MM.1S (cell line): ENCODE measurements around the gene OR11L1.

Experiments used
- DNase-seq: peaks from one replicate; pipeline ENCODE4 v3.0.0-alpha.2; 2015
- H2AFZ ChIP-seq: fragments of 300-600 bp; sonication (generic); 2 replicates; pipeline ENCODE4 v1.6.0; 2016; ENCODE audit warnings: antibody characterized with exemption, low read length
- H3F3A ChIP-seq: fragments of 300-600 bp; sonication (generic); 2 replicates; pipeline ENCODE4 v1.6.1; 2016; ENCODE audit warnings: mild to moderate bottlenecking, antibody characterized with exemption, low read length, moderate library complexity, mixed read lengths; ENCODE audit not compliant: insufficient read depth
- H3K27ac ChIP-seq: fragments of 300-600 bp; sonication (generic); 2 replicates; pipeline ENCODE4 v1.5.1; 2016; ENCODE audit warnings: mild to moderate bottlenecking, low read length
- H3K27me3 ChIP-seq: fragments of 300-600 bp; sonication (generic); replicated peaks from 2 replicates; pipeline ENCODE4 v1.6.0; 2016; ENCODE audit warnings: low read length; ENCODE audit not compliant: insufficient read depth
- H3K36me3 ChIP-seq: fragments of 300-600 bp; sonication (generic); replicated peaks from 2 replicates; pipeline ENCODE4 v1.6.1; 2016; ENCODE audit warnings: mild to moderate bottlenecking, low read length, mixed read lengths; ENCODE audit not compliant: insufficient read depth
- H3K4me1 ChIP-seq: fragments of 300-600 bp; sonication (generic); 2 replicates; pipeline ENCODE4 v1.6.1; 2016; ENCODE audit warnings: low read length, mixed read lengths
- H3K4me2 ChIP-seq: fragments of 300-600 bp; sonication (generic); 2 replicates; pipeline ENCODE4 v1.6.0; 2016; ENCODE audit warnings: low read depth, low read length
- H3K4me3 ChIP-seq: fragments of 300-600 bp; sonication (generic); 2 replicates; pipeline ENCODE4 v1.5.1; 2016; ENCODE audit warnings: low read length, mixed read lengths
- H3K79me2 ChIP-seq: fragments of 300-600 bp; sonication (generic); 2 replicates; pipeline ENCODE4 v1.6.1; 2016; ENCODE audit warnings: mixed run types, low read length, mixed read lengths
- H3K9ac ChIP-seq: fragments of 300-600 bp; sonication (generic); 2 replicates; pipeline ENCODE4 v1.6.1; 2016; ENCODE audit warnings: low read length, mixed read lengths
- H3K9me2 ChIP-seq: fragments of 300-600 bp; sonication (generic); replicated peaks from 2 replicates; pipeline ENCODE4 v1.6.1; 2016; ENCODE audit warnings: mild to moderate bottlenecking, low read length, mixed read lengths; ENCODE audit not compliant: insufficient read depth
- H3K9me3 ChIP-seq: fragments of 300-600 bp; sonication (generic); replicated peaks from 2 replicates; pipeline ENCODE4 v1.6.1; 2016; ENCODE audit warnings: mild to moderate bottlenecking, low read length, mixed read lengths; ENCODE audit not compliant: insufficient read depth
- H4K20me1 ChIP-seq: fragments of 300-600 bp; sonication (generic); 2 replicates; pipeline ENCODE4 v1.6.1; 2016; ENCODE audit warnings: mild to moderate bottlenecking, low read length, moderate library complexity, mixed read lengths; ENCODE audit not compliant: insufficient read depth
- CTCF ChIP-seq: fragments of 300-600 bp; sonication (generic); IDR thresholded peaks from 2 replicates; pipeline ENCODE4 v1.5.1; 2016; ENCODE audit warnings: antibody characterized with exemption, low read length, mixed read lengths
- EZH2 ChIP-seq: fragments of 300-600 bp; sonication (generic); optimal IDR thresholded peaks from 2 replicates; pipeline ENCODE3; 2017; ENCODE audit warnings: low read depth, mild to moderate bottlenecking, antibody characterized with exemption, low read length, mixed read lengths
- EZH2phosphoT487 ChIP-seq: fragments of 300-600 bp; sonication (generic); IDR thresholded peaks from 2 replicates; pipeline ENCODE4 v1.6.1; 2018; ENCODE audit warnings: antibody characterized with exemption, low read length

The OR11L1 gene

DNA sequence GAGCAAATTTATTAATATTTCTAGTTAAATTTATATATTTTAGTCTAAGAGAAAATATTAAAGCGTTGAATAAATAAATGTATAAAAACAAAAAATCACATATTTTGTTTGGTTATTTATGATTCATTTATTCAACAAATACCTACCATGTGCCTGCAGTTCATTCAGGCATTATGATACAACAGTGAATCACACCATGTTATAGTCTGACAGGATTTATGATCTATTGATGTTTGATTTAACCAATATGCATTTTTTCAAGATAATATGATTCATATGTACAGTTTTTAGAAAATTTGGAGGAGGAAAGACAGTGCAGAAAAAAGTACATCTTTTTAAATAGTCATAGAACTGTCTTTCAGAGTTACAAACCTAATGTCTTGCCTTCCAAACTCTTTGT lies 7.9 kb upstream of the OR11L1 start:
- no peaks in the 10 kb centered on the region for H3K27me3 ChIP-seq
- DNase-seq, result no peak
- no peak for TF ChIP-seq EZH2
- no peak for TF ChIP-seq EZH2phosphoT487
- TF ChIP-seq CTCF, result no peak
- H3K9me2 ChIP-seq, result no peaks in the 10 kb centered on the region
- H3K9me3 ChIP-seq, result no peaks in the 10 kb centered on the region
- H3K4me3 ChIP-seq, result no peak overlapping the region
- H3K36me3 ChIP-seq, result no peaks in the 10 kb centered on the region
- H3K79me2 ChIP-seq, result no peaks in the 10 kb centered on the region
- no peaks in the 10 kb centered on the region for H4K20me1 ChIP-seq
- H3K9ac ChIP-seq, result no peak overlapping the region
- no peak overlapping the region for H3K27ac ChIP-seq
- H2AFZ ChIP-seq, result no peak overlapping the region
- H3F3A ChIP-seq, result no peaks in the 10 kb centered on the region
- H3K4me2 ChIP-seq, result no peak overlapping the region
- H3K4me1 ChIP-seq, result no peaks in the 10 kb centered on the region

DNA sequence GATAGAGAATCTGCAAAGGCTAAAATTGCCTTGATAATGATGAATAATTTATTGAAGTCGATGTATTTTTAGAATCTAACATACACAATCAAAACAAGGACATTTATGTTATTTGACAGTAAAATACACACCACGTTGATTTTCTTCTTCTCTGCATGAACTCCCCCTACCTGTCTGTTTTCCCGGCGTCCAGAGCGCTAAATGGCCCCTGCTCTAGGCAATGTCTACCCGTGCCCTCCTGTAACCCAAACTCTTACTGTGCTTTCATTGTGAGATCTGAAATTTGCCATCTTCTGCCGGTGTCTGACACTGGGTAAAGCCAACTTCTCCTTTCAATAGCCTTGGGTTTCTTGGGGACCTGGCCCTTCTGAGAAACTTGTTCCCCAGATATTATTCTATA lies 6.7 kb upstream of the OR11L1 start:
- TF ChIP-seq EZH2phosphoT487 (no peak), EZH2 (no peak), CTCF (no peak)
- Histone ChIP-seq H3F3A (no peaks in the 10 kb centered on the region), H3K9me3 (no peaks in the 10 kb centered on the region), H3K27me3 (no peaks in the 10 kb centered on the region), H2AFZ (no peak overlapping the region), H4K20me1 (no peaks in the 10 kb centered on the region), H3K27ac (no peak overlapping the region), H3K9me2 (no peaks in the 10 kb centered on the region), H3K4me2 (no peak overlapping the region), H3K79me2 (no peaks in the 10 kb centered on the region), H3K4me1 (no peaks in the 10 kb centered on the region), H3K4me3 (no peak overlapping the region), H3K36me3 (no peaks in the 10 kb centered on the region), H3K9ac (no peak overlapping the region)
- DNase-seq, result no peak

- Histone ChIP-seq H4K20me1 (no peaks in the 10 kb centered on the region), H3K4me3 (no peak overlapping the region), H3K27ac (no peak overlapping the region), H3K9ac (no peak overlapping the region), H3K79me2 (no peaks in the 10 kb centered on the region), H3F3A (no peaks in the 10 kb centered on the region), H3K4me1 (no peaks in the 10 kb centered on the region), H3K4me2 (no peak overlapping the region), H3K36me3 (no peaks in the 10 kb centered on the region), H3K9me2 (no peaks in the 10 kb centered on the region), H3K27me3 (no peaks in the 10 kb centered on the region), H2AFZ (no peak overlapping the region), H3K9me3 (no peaks in the 10 kb centered on the region)
- DNase-seq, result no peak
- TF ChIP-seq EZH2phosphoT487, result no peak
These were observed 4.0 kb upstream of the OR11L1 start for GRCh38 chr1:247845693-247846017.

DNA sequence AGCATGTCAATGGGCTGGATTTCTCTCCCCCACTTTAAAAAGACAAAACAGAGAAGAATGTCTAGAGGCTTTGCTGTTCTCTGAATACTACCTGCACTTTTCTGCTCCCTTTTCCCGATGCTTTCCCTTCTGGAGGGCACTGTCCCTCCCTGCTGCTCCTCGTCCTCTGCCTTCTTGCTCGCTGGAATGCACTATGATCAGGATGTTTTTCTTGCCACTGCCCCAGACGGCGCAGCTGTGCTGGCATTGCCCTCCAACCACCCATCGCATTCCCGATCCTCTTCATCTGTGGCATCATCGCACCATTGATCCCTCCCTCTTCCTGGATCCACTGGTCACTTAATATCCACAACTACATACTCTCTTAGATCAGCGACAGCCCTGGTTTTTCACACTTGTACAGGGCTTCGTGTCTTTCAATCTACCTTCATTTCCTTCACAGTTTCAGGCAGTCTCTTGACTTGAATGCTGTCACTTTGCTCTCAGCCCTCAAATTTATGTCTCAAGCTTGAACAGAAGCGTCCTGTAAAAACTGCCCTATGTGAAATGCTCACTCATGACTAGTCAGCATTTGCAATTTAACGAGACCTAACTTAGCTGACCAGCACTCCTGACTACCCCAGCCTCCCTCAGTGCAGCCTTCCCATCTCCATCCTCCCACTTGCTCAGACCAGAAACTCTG lies 3.5 kb upstream of the OR11L1 start:
- no peak for DNase-seq
- Histone ChIP-seq H3K27me3 (no peaks in the 10 kb centered on the region), H3K27ac (no peak overlapping the region), H3K79me2 (no peaks in the 10 kb centered on the region), H3F3A (no peaks in the 10 kb centered on the region), H3K36me3 (no peaks in the 10 kb centered on the region), H3K4me3 (no peak overlapping the region), H3K9ac (no peak overlapping the region), H3K9me2 (no peaks in the 10 kb centered on the region), H2AFZ (no peak overlapping the region), H3K4me2 (no peak overlapping the region), H4K20me1 (no peaks in the 10 kb centered on the region), H3K9me3 (no peaks in the 10 kb centered on the region), H3K4me1 (no peaks in the 10 kb centered on the region)
- TF ChIP-seq EZH2phosphoT487 (no peak), EZH2 (no peak), CTCF (no peak)
